Gastrocnemius medialis (tissue), 4 donors: ENCODE results near the gene DSN1.

Source experiments
- CTCF ChIP-seq, 5 experiments: fragments of 450-650 bp in 3 of 5; fragments of 200-600 bp in 2 of 5; sonication (generic) in 2 of 5; IDR thresholded peaks in 4 of 5; conservative IDR thresholded peaks in 1 of 5; 1 replicate in 4 of 5; 2 replicates in 1 of 5; pipeline ENCODE4 v1.5.1; 2016 to 2019; ENCODE audit warnings: antibody characterized with exemption in 5 of 5, mild to moderate bottlenecking in 3 of 5, moderate library complexity in 3 of 5
- POLR2A ChIP-seq, 2 donors: fragments of 450-650 bp; IDR thresholded peaks; one replicate each; pipeline ENCODE4 v1.6.1; 2017; ENCODE audit warnings: antibody characterized with exemption in 2 of 2, mild to moderate bottlenecking in 2 of 2, moderate library complexity in 2 of 2

- peak in 2 of 5 experiments; percentile 5 to 8 for TF ChIP-seq CTCF (IDR thresholded peaks at IDR 0.05 in 4 of 5, conservative IDR thresholded peaks at IDR 0.05 in 1 of 5)
- peak; percentile 29 to 68 for TF ChIP-seq POLR2A (IDR thresholded peaks at IDR 0.05)
Observed at GRCh38 chr20:36745927-36746659, 27.5 kb downstream of the DSN1 start, which contains the start of gene NDRG3.
